Measurements from ENCODE around the gene CAMTA1. TPM values are rescaled to one million over a fixed set of nuclear protein-coding genes. Genes with fewer than 3 reads are reported as not detected.

The CAMTA1 gene
- polyA plus RNA-seq, 2 donors, result 61.1 to 75.0 TPM

GRCh38 chr1:7225711-7226505 is 440.7 kb downstream of the CAMTA1 start:
- WGBS, 2 donors, result 83% methylated on average over 11 of the region's 11 CpGs
- H3K4me1 ChIP-seq (ENCODE audit: control insufficient read depth in 2 of 2, insufficient read depth in 2 of 2, low read length in 1 of 2), result no peaks in the 10 kb centered on the region

DNA sequence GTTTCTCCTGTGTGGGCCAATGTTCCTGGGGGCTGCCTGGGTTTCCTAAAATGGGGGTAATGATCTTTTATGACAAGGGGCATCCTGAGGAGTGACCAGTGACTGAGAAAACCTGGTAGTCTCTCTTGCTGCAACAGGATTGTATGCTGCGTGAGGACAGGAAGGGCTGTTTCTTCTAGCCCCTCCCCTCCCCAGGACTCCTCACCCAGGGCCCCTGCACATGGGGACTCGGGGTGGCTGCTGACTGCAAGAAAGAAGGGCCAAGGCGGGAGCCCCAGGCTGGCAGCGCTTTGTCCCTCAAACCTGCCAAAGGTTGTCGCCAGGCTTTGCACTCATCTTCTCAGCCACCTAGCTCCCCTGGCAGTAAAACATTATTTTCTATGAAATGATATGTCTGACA is 442.4 kb downstream of the CAMTA1 start:
- Histone ChIP-seq H3K27ac (ENCODE audit: low read depth in 2 of 2, low read length in 1 of 2) (no peak overlapping the region), H3K4me3 (ENCODE audit: low read depth in 1 of 2, low read length in 2 of 2) (no peak overlapping the region), H3K36me3 (ENCODE audit: control insufficient read depth in 2 of 2, insufficient read depth in 2 of 2, low read length in 1 of 2) (no peaks in the 10 kb centered on the region), H3K4me1 (ENCODE audit: control insufficient read depth in 2 of 2, insufficient read depth in 2 of 2, low read length in 1 of 2) (no peaks in the 10 kb centered on the region), H3K27me3 (ENCODE audit: control insufficient read depth in 1 of 2, insufficient read depth in 2 of 2, low read length in 2 of 2) (no peaks in the 10 kb centered on the region), H3K9me3 (ENCODE audit: control insufficient read depth in 2 of 2, insufficient read depth in 1 of 2, low read depth in 1 of 2, low read length in 1 of 2) (no peaks in the 10 kb centered on the region)
- WGBS, 2 donors, result 86 to 87% methylated on average over 5 of the region's 5 CpGs

More at GRCh38 chr1:7225711-7226505, 440.7 kb downstream of the CAMTA1 start:
- Histone ChIP-seq H3K27me3 (ENCODE audit: control insufficient read depth in 1 of 2, insufficient read depth in 2 of 2, low read length in 2 of 2) (no peaks in the 10 kb centered on the region), H3K4me3 (ENCODE audit: low read depth in 1 of 2, low read length in 2 of 2) (no peak overlapping the region), H3K27ac (ENCODE audit: low read depth in 2 of 2, low read length in 1 of 2) (no peak overlapping the region), H3K9me3 (ENCODE audit: control insufficient read depth in 2 of 2, insufficient read depth in 1 of 2, low read depth in 1 of 2, low read length in 1 of 2) (no peaks in the 10 kb centered on the region), H3K36me3 (ENCODE audit: control insufficient read depth in 2 of 2, insufficient read depth in 2 of 2, low read length in 1 of 2) (no peaks in the 10 kb centered on the region)

DNA sequence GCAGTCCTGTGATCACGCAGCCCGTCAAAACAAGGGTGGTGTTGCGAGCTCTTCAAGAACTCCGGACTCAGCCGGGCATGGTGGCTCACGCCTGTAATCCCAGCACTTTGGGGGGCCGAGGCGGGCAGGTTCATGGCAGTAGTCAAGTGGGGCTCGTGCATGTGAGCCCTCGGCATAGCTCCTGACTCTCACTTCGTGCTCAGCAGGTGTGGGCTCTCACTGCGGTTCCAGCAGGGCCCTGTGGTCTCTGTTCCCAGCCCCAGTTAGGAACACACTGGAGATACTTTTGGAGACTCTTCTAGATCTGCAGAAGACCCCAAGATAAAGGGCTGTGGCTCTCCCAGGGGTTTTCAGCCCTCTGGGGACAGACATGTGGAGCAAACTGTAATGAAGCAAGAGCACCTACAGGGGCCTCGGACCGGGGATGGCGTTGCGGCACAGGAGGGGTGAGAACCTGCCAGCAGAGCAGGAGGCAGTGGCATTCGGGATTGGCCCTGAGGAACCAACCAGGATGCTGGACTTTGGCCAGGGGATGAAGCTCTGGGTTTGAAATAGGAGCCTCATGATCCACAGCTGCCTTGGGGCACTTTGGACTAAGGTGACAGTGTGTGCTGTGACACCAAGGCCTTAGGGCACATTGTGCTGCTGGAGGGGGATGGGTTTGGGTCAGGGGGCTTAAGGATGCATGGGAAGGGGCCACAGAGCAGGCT is 443.2 kb downstream of the CAMTA1 start:
- H3K9me3 ChIP-seq (ENCODE audit: control insufficient read depth in 2 of 2, insufficient read depth in 1 of 2, low read depth in 1 of 2, low read length in 1 of 2), result no peaks in the 10 kb centered on the region
- WGBS, 2 donors, result 74 to 87% methylated on average over 17 of the region's 17 CpGs
- H3K27ac ChIP-seq (ENCODE audit: low read depth in 2 of 2, low read length in 1 of 2), result no peak overlapping the region
- no peaks in the 10 kb centered on the region for H3K36me3 ChIP-seq (ENCODE audit: control insufficient read depth in 2 of 2, insufficient read depth in 2 of 2, low read length in 1 of 2)
- no peaks in the 10 kb centered on the region for H3K27me3 ChIP-seq (ENCODE audit: control insufficient read depth in 1 of 2, insufficient read depth in 2 of 2, low read length in 2 of 2)
- H3K4me3 ChIP-seq (ENCODE audit: low read depth in 1 of 2, low read length in 2 of 2), result no peak overlapping the region
- H3K4me1 ChIP-seq (ENCODE audit: control insufficient read depth in 2 of 2, insufficient read depth in 2 of 2, low read length in 1 of 2), result no peaks in the 10 kb centered on the region

- no peaks in the 10 kb centered on the region for H3K27me3 ChIP-seq (ENCODE audit: control insufficient read depth in 1 of 2, insufficient read depth in 2 of 2, low read length in 2 of 2)
- no peaks in the 10 kb centered on the region for H3K4me1 ChIP-seq (ENCODE audit: control insufficient read depth in 2 of 2, insufficient read depth in 2 of 2, low read length in 1 of 2)
- no peaks in the 10 kb centered on the region for H3K9me3 ChIP-seq (ENCODE audit: control insufficient read depth in 2 of 2, insufficient read depth in 1 of 2, low read depth in 1 of 2, low read length in 1 of 2)
- 60 to 70% methylated on average over 4 of the region's 4 CpGs for WGBS, 2 donors
- no peak overlapping the region for H3K27ac ChIP-seq (ENCODE audit: low read depth in 2 of 2, low read length in 1 of 2)
- no peak overlapping the region for H3K4me3 ChIP-seq (ENCODE audit: low read depth in 1 of 2, low read length in 2 of 2)
- no peaks in the 10 kb centered on the region for H3K36me3 ChIP-seq (ENCODE audit: control insufficient read depth in 2 of 2, insufficient read depth in 2 of 2, low read length in 1 of 2)
Observed at GRCh38 chr1:7229186-7229585, 443.9 kb downstream of the CAMTA1 start.

DNA sequence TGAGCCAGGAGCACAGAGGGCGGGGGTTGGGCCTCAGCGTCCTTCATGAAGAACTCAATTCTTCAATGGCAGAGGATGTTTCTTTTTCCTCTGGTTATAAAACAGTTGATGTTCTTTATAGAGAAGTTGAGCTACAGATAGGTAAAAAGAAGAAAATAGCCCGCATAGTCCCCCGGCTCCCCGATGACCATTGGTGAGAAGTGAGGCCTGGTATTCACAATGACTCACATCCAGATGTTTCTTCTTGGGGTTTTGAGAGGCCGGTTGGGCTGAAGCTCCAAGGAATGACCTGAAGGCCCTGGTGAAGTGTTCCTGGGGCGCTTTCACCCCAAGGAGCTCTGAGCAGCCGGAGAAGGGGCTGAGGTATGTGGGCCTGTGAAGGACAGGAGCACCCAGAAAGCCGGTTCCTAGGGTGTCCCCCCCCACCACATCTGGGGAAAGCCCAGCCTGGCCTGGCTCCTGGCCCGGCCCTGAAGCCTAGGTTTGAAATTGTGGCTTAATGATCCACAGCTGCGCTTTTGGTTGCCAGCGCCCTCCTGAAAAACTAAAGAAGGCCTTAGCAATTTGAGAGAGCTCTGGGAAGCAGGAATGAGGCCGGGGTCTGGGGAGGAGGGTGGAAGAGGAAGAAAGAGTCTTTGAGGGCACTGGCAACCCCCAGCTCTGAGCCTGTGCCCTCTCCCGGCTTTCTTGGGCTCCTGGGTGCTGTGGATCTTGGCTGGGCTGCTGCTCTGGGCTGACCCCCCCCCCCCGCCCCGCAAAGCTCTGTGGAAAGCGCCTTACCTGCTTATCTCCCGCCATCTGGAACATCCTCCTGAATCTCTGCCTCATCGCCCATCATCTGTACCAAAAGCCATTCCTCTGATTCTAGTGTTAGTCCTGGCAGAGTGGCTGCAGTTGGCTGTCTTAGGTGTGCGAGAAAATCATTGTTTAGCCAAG is 444.7 kb downstream of the CAMTA1 start:
- Histone ChIP-seq H3K4me1 (ENCODE audit: control insufficient read depth in 2 of 2, insufficient read depth in 2 of 2, low read length in 1 of 2) (no peaks in the 10 kb centered on the region), H3K27ac (ENCODE audit: low read depth in 2 of 2, low read length in 1 of 2) (no peak overlapping the region), H3K27me3 (ENCODE audit: control insufficient read depth in 1 of 2, insufficient read depth in 2 of 2, low read length in 2 of 2) (no peaks in the 10 kb centered on the region), H3K4me3 (ENCODE audit: low read depth in 1 of 2, low read length in 2 of 2) (no peak overlapping the region), H3K36me3 (ENCODE audit: control insufficient read depth in 2 of 2, insufficient read depth in 2 of 2, low read length in 1 of 2) (no peaks in the 10 kb centered on the region), H3K9me3 (ENCODE audit: control insufficient read depth in 2 of 2, insufficient read depth in 1 of 2, low read depth in 1 of 2, low read length in 1 of 2) (no peaks in the 10 kb centered on the region)
- WGBS, 2 donors, result 76 to 80% methylated on average over 20 of the region's 20 CpGs

GRCh38 chr1:7232441-7233236 is 447.4 kb downstream of the CAMTA1 start:
- WGBS, 2 donors, result 87% methylated on average over 15 of the region's 15 CpGs
- H3K4me1 ChIP-seq (ENCODE audit: control insufficient read depth in 2 of 2, insufficient read depth in 2 of 2, low read length in 1 of 2), result no peaks in the 10 kb centered on the region
- H3K27me3 ChIP-seq (ENCODE audit: control insufficient read depth in 1 of 2, insufficient read depth in 2 of 2, low read length in 2 of 2), result no peaks in the 10 kb centered on the region
- no peaks in the 10 kb centered on the region for H3K36me3 ChIP-seq (ENCODE audit: control insufficient read depth in 2 of 2, insufficient read depth in 2 of 2, low read length in 1 of 2)
- H3K27ac ChIP-seq (ENCODE audit: low read depth in 2 of 2, low read length in 1 of 2), result no peak overlapping the region
- no peaks in the 10 kb centered on the region for H3K9me3 ChIP-seq (ENCODE audit: control insufficient read depth in 2 of 2, insufficient read depth in 1 of 2, low read depth in 1 of 2, low read length in 1 of 2)
- no peak overlapping the region for H3K4me3 ChIP-seq (ENCODE audit: low read depth in 1 of 2, low read length in 2 of 2)

GRCh38 chr1:7233237-7233540 is 447.9 kb downstream of the CAMTA1 start:
- Histone ChIP-seq H3K9me3 (ENCODE audit: control insufficient read depth in 2 of 2, insufficient read depth in 1 of 2, low read depth in 1 of 2, low read length in 1 of 2) (no peaks in the 10 kb centered on the region), H3K27ac (ENCODE audit: low read depth in 2 of 2, low read length in 1 of 2) (no peak overlapping the region)
- WGBS, 2 donors, result 93 to 95% methylated on average over 6 of the region's 6 CpGs

GRCh38 chr1:7233646-7234470 is 448.6 kb downstream of the CAMTA1 start:
- Histone ChIP-seq H3K27ac (ENCODE audit: low read depth in 2 of 2, low read length in 1 of 2) (no peak overlapping the region), H3K9me3 (ENCODE audit: control insufficient read depth in 2 of 2, insufficient read depth in 1 of 2, low read depth in 1 of 2, low read length in 1 of 2) (no peaks in the 10 kb centered on the region), H3K4me3 (ENCODE audit: low read depth in 1 of 2, low read length in 2 of 2) (no peak overlapping the region), H3K36me3 (ENCODE audit: control insufficient read depth in 2 of 2, insufficient read depth in 2 of 2, low read length in 1 of 2) (no peaks in the 10 kb centered on the region), H3K27me3 (ENCODE audit: control insufficient read depth in 1 of 2, insufficient read depth in 2 of 2, low read length in 2 of 2) (no peaks in the 10 kb centered on the region), H3K4me1 (ENCODE audit: control insufficient read depth in 2 of 2, insufficient read depth in 2 of 2, low read length in 1 of 2) (no peaks in the 10 kb centered on the region)
- WGBS, 2 donors, result 91 to 93% methylated on average over 28 of the region's 28 CpGs

More at GRCh38 chr1:7233237-7233540, 447.9 kb downstream of the CAMTA1 start:
- Histone ChIP-seq H3K27me3 (ENCODE audit: control insufficient read depth in 1 of 2, insufficient read depth in 2 of 2, low read length in 2 of 2) (no peaks in the 10 kb centered on the region), H3K36me3 (ENCODE audit: control insufficient read depth in 2 of 2, insufficient read depth in 2 of 2, low read length in 1 of 2) (no peaks in the 10 kb centered on the region), H3K4me1 (ENCODE audit: control insufficient read depth in 2 of 2, insufficient read depth in 2 of 2, low read length in 1 of 2) (no peaks in the 10 kb centered on the region), H3K4me3 (ENCODE audit: low read depth in 1 of 2, low read length in 2 of 2) (no peak overlapping the region)
